ENCODE results near the gene TNFSF18. TPM values are rescaled to one million over a fixed set of nuclear protein-coding genes. Genes with fewer than 3 reads are reported as not detected.

The TNFSF18 gene
- total RNA-seq, 1 donor from 2014 or later: 45.6 TPM

Other genes starting within 250 kb of the TNFSF18 start
- gene TNFSF4, start 156.4 kb upstream of the TNFSF18 start, total RNA-seq: 49.1 and 117 TPM in 2 replicates